Measurements from ENCODE around the gene EDC4. TPM values are rescaled to one million over a fixed set of nuclear protein-coding genes. Genes with fewer than 3 reads are reported as not detected.
"Not testable (repeated sequence)": the region's sequence is repeated elsewhere in the genome, so short reads cannot be mapped to it uniquely, and the experiment has no call there.

The EDC4 gene
- total RNA-seq, 2 donors from 2014 or later, result 21.2 to 39.5 TPM

GRCh38 chr16:67862623-67863583 lies 9.9 kb upstream of the EDC4 start:
- Histone ChIP-seq H3K27ac (peak overlapping the region; percentile 88 to 95), H3K4me3 (no peak overlapping the region), H3K36me3 (peaks cover 30% of the 10 kb centered on the region), H3K27me3 (no peaks in the 10 kb centered on the region), H3K9me3 (no peaks in the 10 kb centered on the region), H3K4me1 (peaks cover 0 to 61% of the 10 kb centered on the region in 2 donors)
- DNase-seq (ENCODE audit: low spot score), result peak; percentile 91
- TF ChIP-seq, protein P1, sequence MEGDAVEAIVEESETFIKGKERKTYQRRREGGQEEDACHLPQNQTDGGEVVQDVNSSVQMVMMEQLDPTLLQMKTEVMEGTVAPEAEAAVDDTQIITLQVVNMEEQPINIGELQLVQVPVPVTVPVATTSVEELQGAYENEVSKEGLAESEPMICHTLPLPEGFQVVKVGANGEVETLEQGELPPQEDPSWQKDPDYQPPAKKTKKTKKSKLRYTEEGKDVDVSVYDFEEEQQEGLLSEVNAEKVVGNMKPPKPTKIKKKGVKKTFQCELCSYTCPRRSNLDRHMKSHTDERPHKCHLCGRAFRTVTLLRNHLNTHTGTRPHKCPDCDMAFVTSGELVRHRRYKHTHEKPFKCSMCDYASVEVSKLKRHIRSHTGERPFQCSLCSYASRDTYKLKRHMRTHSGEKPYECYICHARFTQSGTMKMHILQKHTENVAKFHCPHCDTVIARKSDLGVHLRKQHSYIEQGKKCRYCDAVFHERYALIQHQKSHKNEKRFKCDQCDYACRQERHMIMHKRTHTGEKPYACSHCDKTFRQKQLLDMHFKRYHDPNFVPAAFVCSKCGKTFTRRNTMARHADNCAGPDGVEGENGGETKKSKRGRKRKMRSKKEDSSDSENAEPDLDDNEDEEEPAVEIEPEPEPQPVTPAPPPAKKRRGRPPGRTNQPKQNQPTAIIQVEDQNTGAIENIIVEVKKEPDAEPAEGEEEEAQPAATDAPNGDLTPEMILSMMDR (IDR thresholded peaks at IDR 0.05), result no peak

DNA sequence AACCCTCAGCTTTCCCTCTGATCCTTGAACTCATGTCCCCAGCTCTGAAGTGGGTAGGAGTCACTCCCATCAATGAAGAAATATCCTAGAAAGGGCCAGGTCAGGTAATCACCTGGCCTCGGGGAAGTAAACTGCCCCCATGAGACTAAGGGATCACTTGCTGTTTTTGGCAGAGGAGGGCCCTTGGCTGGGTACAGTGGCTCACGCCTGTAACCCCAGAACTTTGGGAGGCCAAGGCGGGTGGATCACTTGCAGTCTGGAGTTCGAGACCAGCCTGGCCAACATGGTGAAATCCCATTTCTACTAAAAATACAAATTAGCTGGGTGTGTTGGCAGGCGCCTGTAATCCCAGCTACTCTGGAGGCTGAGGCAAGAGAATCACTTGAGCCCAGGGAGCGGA lies 8.8 kb upstream of the EDC4 start:
- H3K27me3 ChIP-seq; DNase-seq (ENCODE audit: low spot score); H3K9me3 ChIP-seq; H3K4me3 ChIP-seq: not testable (repeated sequence)
- peaks cover 41% of the 10 kb centered on the region for H3K36me3 ChIP-seq
- H3K4me1 ChIP-seq, result peaks cover 0 to 50% of the 10 kb centered on the region in 2 donors
- H3K27ac ChIP-seq, result peak overlapping the region; percentile 88 to 95

GRCh38 chr16:67864594-67864993 lies 8.3 kb upstream of the EDC4 start:
- Histone ChIP-seq H3K9me3 (no peaks in the 10 kb centered on the region), H3K4me1 (peaks cover 0 to 50% of the 10 kb centered on the region in 2 donors), H3K4me3 (no peak overlapping the region), H3K36me3 (peaks cover 47% of the 10 kb centered on the region), H3K27ac (peak overlapping the region; percentile 88 to 95), H3K27me3 (no peaks in the 10 kb centered on the region)
- TF ChIP-seq, protein P1 (IDR thresholded peaks at IDR 0.05), result no peak
- no peak for DNase-seq (ENCODE audit: low spot score)

GRCh38 chr16:67865318-67865717 lies 7.5 kb upstream of the EDC4 start:
- H3K9me3 ChIP-seq, result no peaks in the 10 kb centered on the region
- H3K4me3 ChIP-seq, result no peak overlapping the region
- TF ChIP-seq, protein P1 (IDR thresholded peaks at IDR 0.05), result peak in 1 of 2 donors; percentile 48
- H3K36me3 ChIP-seq, result peaks cover 54% of the 10 kb centered on the region
- H3K4me1 ChIP-seq, result peaks cover 0 to 44% of the 10 kb centered on the region in 2 donors
- DNase-seq (ENCODE audit: low spot score), result no peak
- H3K27ac ChIP-seq, result peak overlapping the region in 1 of 2 donors; percentile 88
- no peaks in the 10 kb centered on the region for H3K27me3 ChIP-seq

DNA sequence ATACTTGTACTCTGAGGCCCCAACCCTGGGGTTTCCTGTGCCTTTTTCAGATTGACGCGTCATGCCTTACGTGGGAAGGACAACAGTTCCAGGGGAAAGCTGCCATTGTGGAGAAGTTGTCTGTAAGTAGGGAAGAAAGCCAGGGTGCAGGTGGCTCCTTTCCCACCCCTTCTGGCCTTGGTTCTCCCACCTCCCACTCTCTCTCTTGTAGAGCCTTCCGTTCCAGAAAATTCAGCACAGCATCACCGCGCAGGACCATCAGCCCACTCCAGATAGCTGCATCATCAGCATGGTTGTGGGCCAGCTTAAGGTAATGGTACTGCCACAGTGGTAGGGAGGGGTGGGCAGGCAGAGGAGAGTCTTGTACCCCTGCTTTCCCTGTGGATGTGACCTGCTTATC lies 4.6 kb upstream of the EDC4 start:
- no peak overlapping the region for H3K27ac ChIP-seq
- TF ChIP-seq, protein P1 (IDR thresholded peaks at IDR 0.05), result no peak
- peaks cover 70% of the 10 kb centered on the region for H3K36me3 ChIP-seq

GRCh38 chr16:67869653-67870052 lies 3.2 kb upstream of the EDC4 start:
- TF ChIP-seq, protein P1 (IDR thresholded peaks at IDR 0.05), result no peak
- DNase-seq (ENCODE audit: low spot score), result no peak
- Histone ChIP-seq H3K9me3 (no peaks in the 10 kb centered on the region), H3K4me3 (no peak overlapping the region), H3K27me3 (no peaks in the 10 kb centered on the region), H3K27ac (no peak overlapping the region), H3K36me3 (peaks cover 70% of the 10 kb centered on the region), H3K4me1 (peaks cover 0 to 21% of the 10 kb centered on the region in 2 donors)

More for the DNA sequence above, 4.6 kb upstream of the EDC4 start:
- Histone ChIP-seq H3K9me3 (no peaks in the 10 kb centered on the region), H3K4me1 (peaks cover 0 to 21% of the 10 kb centered on the region in 2 donors), H3K4me3 (no peak overlapping the region), H3K27me3 (no peaks in the 10 kb centered on the region)
- no peak for DNase-seq (ENCODE audit: low spot score)

Data from right atrium auricular region (tissue), 2 donors.